Subcutaneous abdominal adipose tissue (tissue), 5 donors: ENCODE data around the gene SORL1.
"Not testable (repeated sequence)": the region's sequence is repeated elsewhere in the genome, so short reads cannot be mapped to it uniquely, and the experiment has no call there.

Source experiments
- H3K27ac ChIP-seq: one replicate; pipeline ENCODE4 v1.7.0; 2013; ENCODE audit warnings: low read depth, mild to moderate bottlenecking, inconsistent platforms, low read length, moderate library complexity
- H3K27me3 ChIP-seq, 5 donors: one replicate each; pipeline ENCODE4 v1.7.0; 2013; ENCODE audit warnings: low read length in 5 of 5, inconsistent platforms in 1 of 5; ENCODE audit not compliant: control insufficient read depth in 5 of 5, insufficient read depth in 4 of 5
- H3K36me3 ChIP-seq, 5 donors: one replicate each; pipeline ENCODE4 v1.7.0; 2013; ENCODE audit warnings: low read length in 5 of 5; ENCODE audit not compliant: control insufficient read depth in 5 of 5, insufficient read depth in 5 of 5
- H3K4me1 ChIP-seq, 5 donors: one replicate each; pipeline ENCODE4 v1.7.0; 2013; ENCODE audit warnings: low read length in 5 of 5, mild to moderate bottlenecking in 3 of 5, moderate library complexity in 1 of 5; ENCODE audit not compliant: control insufficient read depth in 5 of 5, insufficient read depth in 5 of 5
- H3K4me3 ChIP-seq, 5 donors: one replicate each; pipeline ENCODE4 v1.7.0; 2013; ENCODE audit warnings: low read length in 5 of 5, low read depth in 1 of 5
- H3K9ac ChIP-seq, 5 donors: one replicate each; pipeline ENCODE4 v1.7.0; 2013; ENCODE audit warnings: low read length in 5 of 5, mild to moderate bottlenecking in 4 of 5, moderate library complexity in 3 of 5
- H3K9me3 ChIP-seq, 5 donors: one replicate each; pipeline ENCODE4 v1.7.0; 2013; ENCODE audit warnings: low read length in 5 of 5; ENCODE audit not compliant: control insufficient read depth in 5 of 5
- donor health status: healthy.
- donor health status: healthy.
- donor health status: healthy.
- donor health status: healthy.
- donor health status: healthy.

Gene SORL1

DNA sequence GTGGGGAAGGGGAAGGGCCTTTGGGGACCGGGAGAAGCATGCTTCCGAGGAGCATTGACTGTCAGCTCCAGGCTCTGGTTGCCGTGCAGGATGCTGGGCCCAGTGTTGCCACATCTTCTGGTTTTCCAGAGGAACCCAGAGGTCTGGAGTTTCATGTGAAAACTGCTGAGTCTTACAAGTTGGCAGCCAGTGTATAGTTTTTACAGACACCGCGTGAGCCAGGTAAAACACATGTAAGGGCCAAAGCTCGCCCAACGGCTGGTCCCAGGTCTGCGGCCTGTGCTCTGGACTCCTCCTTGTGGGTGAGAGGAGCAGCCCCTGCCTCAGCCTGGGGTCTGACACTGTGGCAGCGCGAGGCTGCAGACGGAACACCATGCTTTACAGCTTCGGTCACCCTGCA, 19.1 kb downstream of the SORL1 start:
- H3K4me3 ChIP-seq: no peak overlapping the region
- no peaks in the 10 kb centered on the region for H3K9me3 ChIP-seq
- peaks cover 0 to 5% (median 2%) of the 10 kb centered on the region in 5 donors for H3K27me3 ChIP-seq
- no peaks in the 10 kb centered on the region for H3K36me3 ChIP-seq
- H3K27ac ChIP-seq: no peak overlapping the region
- H3K9ac ChIP-seq: no peak overlapping the region
- H3K4me1 ChIP-seq: peaks cover 0 to 12% (median 0%) of the 10 kb centered on the region in 5 donors

DNA sequence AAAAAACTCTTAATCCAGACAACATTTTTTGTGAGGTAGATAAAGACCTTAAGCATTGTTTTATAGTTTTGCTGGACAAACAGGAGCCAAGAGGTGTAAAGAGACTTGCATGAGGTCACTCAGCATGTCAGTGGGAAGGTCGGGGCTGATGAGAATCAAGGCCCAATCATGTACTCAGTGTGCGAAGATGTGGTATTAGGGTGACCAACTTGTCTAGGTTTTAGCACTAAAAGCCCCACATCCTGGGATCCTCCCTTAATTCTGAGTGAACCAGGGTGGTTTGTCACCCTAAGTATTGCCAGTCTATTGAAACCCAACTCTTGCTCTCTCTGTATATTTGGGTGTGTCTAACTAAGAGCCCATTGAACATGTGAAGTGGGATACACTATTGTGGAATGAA, 20.2 kb downstream of the SORL1 start:
- no peak overlapping the region for H3K27ac ChIP-seq
- H3K9me3 ChIP-seq: no peaks in the 10 kb centered on the region
- peaks cover 0 to 5% (median 0%) of the 10 kb centered on the region in 5 donors for H3K4me1 ChIP-seq
- H3K4me3 ChIP-seq: no peak overlapping the region
- H3K27me3 ChIP-seq: peaks cover 0 to 5% (median 2%) of the 10 kb centered on the region in 5 donors
- H3K36me3 ChIP-seq: no peaks in the 10 kb centered on the region
- H3K9ac ChIP-seq: no peak overlapping the region

DNA sequence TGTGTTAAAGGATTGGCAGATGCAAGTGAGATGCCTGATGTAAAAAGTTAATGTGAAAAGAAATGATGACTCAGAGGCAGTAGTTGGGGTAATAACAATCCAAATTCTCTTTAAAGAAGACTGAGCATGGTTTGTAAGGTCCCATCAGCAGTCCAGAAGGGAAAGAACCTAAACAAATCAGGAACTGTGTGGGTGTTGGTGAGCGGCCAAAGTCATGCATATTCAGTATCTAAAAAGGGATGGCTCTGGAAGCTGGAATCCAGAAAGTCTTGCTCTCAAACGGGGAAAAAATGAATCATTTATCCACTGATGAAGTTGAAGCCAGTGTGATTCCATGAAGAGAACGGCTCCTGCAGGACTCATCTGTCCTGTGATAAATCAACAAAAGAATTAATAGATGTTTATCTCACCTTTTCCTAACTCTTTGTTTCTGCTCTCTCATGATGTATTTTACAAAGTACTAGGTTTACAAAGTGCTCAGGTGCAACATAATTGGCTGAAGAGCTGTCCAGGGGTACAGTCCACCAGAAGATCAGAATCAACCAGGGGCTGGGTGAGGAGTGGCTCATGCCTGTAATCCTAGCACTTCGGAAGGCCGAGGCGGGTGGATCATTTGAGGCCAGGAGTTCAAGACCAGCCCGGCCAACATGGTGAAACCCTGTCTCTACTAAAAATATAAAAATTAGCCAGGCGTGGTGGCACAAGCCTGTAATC, 21.1 kb downstream of the SORL1 start:
- H3K4me1 ChIP-seq: peaks cover 0 to 5% (median 0%) of the 10 kb centered on the region in 5 donors
- peaks cover 0 to under 1% (median 0%) of the 10 kb centered on the region in 5 donors for H3K27me3 ChIP-seq
- H3K27ac ChIP-seq: no peak overlapping the region
- no peaks in the 10 kb centered on the region for H3K9me3 ChIP-seq
- no peak overlapping the region for H3K9ac ChIP-seq
- no peak overlapping the region for H3K4me3 ChIP-seq
- no peaks in the 10 kb centered on the region for H3K36me3 ChIP-seq

DNA sequence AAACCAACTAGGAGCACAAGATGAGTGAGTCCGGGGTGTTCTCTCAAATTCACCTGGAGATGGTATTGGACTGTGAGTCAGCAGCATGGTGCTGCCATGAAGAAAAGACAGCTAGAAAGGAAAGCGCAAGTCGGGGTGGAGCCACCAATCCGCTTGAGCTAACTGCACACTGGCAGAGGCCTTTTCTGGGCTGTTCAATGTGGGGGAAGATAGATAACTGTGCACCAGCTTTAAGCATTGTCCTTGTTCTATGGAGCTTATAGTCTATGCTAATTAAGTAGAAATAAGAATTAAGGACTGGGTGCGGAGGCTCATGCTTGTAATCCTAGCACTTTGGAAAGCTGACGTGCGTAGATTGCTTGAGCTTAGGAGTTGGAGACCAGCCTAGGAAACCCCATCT, 22.6 kb downstream of the SORL1 start:
- Histone ChIP-seq H3K27ac (no peak overlapping the region), H3K27me3 (peaks cover 0 to 6% (median 0%) of the 10 kb centered on the region in 5 donors), H3K4me1 (peaks cover 0 to 14% (median 7%) of the 10 kb centered on the region in 5 donors), H3K36me3 (no peaks in the 10 kb centered on the region), H3K9me3 (peaks cover 0 to 2% (median 0%) of the 10 kb centered on the region in 5 donors), H3K4me3 (no peak overlapping the region), H3K9ac (no peak overlapping the region)

DNA sequence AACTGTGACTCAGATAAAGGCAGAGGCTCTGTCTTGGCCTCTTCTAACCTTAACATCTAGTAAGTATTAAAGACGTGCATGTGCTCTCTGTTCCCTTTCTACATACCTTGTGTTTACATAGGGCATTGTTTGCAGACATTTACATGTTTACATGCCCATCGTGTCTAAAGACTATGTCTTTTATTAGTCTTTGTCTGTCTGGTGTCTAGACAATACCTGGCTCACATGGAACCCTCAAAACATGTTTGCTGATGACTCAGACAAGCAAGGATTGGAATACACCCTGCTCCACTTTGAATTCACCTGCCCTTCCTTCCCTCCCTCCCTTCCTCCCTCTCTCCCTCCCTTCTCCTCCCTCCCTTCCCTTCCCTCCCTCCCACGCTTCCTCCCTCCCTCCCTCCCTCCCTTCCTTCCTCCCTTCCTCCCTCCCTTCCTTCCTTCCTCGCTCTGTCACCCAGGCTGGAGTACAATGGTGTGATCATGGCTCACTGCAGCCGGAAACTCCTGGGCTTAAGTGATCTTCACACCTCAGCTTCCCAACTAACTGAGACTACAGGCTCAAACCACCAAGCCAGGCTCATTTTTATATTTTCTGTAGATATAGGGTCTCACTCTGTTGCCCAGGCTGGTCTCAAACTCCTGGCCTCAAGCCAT, 24.4 kb downstream of the SORL1 start:
- Histone ChIP-seq H3K27ac (no peak overlapping the region), H3K9me3 (peaks cover 0 to 2% (median 0%) of the 10 kb centered on the region in 5 donors), H3K4me1 (peaks cover 0 to 14% (median 7%) of the 10 kb centered on the region in 5 donors), H3K4me3 (no peak overlapping the region), H3K36me3 (no peaks in the 10 kb centered on the region), H3K9ac (no peak overlapping the region), H3K27me3 (peaks cover 0 to 6% (median 0%) of the 10 kb centered on the region in 5 donors)

DNA sequence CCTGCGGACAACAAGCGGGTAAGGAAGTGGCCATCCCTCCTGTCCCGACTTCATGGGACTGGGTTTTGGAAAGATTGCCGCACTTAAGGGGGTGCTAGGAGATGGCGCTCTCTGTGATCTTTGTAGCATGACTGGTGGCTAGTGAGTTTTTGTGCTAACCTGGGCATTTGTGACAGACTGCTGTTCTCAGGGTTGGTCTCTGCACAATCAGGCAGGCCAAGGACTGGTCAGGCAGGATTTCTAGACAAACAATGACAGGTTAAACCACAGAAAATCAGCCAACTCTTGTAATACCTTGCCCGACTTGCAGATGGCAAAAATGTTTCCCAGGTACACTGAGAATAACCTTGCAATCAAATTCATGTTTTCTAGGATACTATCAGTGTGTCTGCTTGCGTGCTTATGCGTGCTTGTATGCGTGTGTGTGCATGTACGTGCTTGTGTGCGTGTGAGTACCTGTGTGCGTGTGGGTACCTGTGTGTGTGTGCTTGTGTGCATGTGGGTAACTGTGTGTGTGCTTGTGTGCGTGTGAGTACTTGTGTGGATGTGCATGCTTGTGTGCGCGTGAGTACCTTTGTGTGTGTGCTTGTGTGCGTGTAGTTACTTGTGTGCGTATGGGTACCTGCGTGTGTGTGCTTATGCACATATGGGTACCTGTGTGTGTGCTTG, 26.2 kb downstream of the SORL1 start:
- Histone ChIP-seq H3K4me1 (peaks cover 0 to 14% (median 8%) of the 10 kb centered on the region in 5 donors), H3K9ac (no peak overlapping the region), H3K27ac (no peak overlapping the region), H3K36me3 (no peaks in the 10 kb centered on the region), H3K9me3 (peaks cover 0 to 2% (median 0%) of the 10 kb centered on the region in 5 donors), H3K27me3 (peaks cover 0 to 6% (median 0%) of the 10 kb centered on the region in 5 donors), H3K4me3 (no peak overlapping the region)

DNA sequence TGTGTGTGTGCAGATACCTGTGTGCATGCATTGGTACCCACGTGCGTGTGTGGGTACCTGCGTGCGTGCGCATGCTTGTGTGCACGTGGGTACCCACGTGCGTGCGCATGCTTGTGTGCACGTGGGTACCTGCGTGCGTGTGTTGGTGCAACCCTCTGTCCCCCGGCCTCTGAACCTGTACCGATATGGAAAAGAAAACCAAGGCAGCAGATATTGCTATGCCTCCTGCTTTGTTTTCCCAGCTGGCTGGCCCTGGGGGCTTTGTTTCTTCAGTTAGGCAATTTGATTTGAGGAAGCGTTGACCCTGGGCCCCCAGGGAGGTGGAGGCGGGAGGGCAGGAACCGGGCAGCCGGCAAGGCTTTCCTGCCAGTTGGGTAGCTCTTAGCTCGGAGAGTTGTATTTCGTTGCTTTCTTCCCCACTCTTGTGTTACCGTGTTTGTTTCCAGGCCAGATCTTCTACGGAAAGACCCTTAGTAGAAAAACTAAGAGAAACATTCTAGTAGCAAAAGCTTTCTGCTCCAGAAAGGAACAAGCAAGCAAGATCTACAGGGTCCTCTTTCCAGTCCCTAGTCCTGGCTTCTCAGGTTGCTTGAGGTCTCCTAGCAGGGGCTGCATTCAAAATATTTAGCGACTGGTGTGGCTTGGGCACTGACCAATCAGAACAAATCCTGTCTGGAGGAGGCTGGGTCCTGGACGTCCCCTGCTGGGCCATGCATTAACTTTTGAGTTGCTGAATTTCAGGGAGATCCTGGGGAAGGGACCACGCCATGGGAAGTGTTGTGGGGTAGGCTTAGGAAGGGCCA, 27.0 kb downstream of the SORL1 start:
- Histone ChIP-seq H3K9me3 (peaks cover 0 to 2% (median 0%) of the 10 kb centered on the region in 5 donors), H3K27me3 (peaks cover 0 to 6% (median 0%) of the 10 kb centered on the region in 5 donors), H3K4me1 (peaks cover 0 to 14% (median 8%) of the 10 kb centered on the region in 5 donors), H3K27ac (no peak overlapping the region), H3K9ac (no peak overlapping the region), H3K4me3 (no peak overlapping the region), H3K36me3 (no peaks in the 10 kb centered on the region)

DNA sequence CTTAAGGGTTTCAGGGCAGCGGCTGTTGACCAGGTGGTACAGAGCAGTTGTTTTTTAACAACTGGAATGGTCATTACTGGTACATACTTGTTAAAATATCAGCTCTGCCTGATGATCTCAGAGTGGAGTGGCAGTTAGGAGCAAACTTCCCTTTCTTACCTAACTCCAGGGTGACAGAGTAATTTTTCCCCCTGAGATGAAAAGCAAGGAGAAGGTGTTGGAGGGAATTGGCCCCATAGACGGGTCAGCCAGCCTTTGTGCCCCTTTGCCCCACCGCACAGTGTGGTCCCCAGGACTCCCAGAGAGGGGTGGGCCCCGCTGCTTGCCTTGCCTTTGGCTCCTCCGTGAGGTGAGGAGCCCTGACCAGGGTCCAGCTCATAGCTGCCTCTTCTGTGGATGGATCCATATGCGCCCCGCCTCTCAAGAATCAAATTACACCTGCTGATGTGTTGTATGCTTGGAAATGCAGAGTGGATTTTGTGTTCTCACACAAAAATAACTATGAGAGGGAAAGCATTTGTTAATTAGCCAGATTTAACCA, 27.7 kb downstream of the SORL1 start:
- no peak overlapping the region for H3K27ac ChIP-seq

DNA sequence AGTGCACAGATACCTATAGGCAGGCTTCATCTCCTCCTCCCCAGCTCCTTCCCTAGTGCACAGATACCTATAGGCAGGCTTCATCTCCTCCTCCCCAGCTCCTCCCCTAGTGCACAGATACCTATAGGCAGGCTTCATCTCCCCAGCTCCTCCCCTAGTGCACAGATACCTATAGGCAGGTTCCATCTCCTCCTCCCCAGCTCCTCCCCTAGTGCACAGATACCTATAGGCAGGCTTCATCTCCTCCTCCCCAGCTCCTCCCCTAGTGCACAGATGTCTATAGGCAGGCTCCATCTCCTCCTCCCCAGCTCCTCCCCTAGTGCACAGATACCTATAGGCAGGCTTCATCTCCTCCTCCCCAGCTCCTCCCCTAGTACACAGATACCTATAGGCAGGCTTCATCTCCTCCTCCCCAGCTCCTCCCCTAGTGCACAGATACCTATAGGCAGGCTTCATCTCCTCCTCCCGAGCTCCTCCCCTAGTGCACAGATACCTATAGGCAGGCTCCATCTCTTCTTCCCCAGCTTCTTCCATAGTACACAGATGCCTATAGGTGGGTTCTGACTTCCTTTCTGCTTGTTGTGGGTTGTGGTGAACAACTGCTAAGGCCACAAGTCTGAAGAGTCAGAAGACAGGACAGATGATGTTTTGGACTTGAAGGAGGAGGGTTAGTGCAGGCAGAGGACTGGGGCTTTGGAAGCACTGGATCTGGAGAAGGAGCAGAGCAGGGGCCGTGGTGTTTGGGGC, 29.5 kb downstream of the SORL1 start:
- H3K36me3 ChIP-seq, H3K9ac ChIP-seq, H3K27me3 ChIP-seq, H3K27ac ChIP-seq, H3K4me3 ChIP-seq, H3K4me1 ChIP-seq, H3K9me3 ChIP-seq: not testable (repeated sequence)

More for the DNA sequence above, 27.7 kb downstream of the SORL1 start:
- Histone ChIP-seq H3K4me1 (peaks cover 0 to 14% (median 8%) of the 10 kb centered on the region in 5 donors), H3K4me3 (no peak overlapping the region), H3K27me3 (peaks cover 0 to 6% (median 0%) of the 10 kb centered on the region in 5 donors), H3K36me3 (no peaks in the 10 kb centered on the region), H3K9me3 (peaks cover 0 to 2% (median 0%) of the 10 kb centered on the region in 5 donors), H3K9ac (no peak overlapping the region)
